Tongue (tissue), 2 donors: ENCODE data around the gene HOXD12. TPM values are rescaled to one million over a fixed set of nuclear protein-coding genes. Genes with fewer than 3 reads are reported as not detected.

Source experiments
- DNase-seq: peaks from one replicate; pipeline ENCODE4 v3.0.0-alpha.2; 2015
- total RNA-seq: library from RNA; depleted of rRNA; stranded (reverse); fragments of >200 nt; gene quantifications from one replicate; pipeline ENCODE4 v1.2.3, GENCODE V29; 2014

HOXD12 gene
- total RNA-seq, 1 donor from 2014 or later, result not detected

DNA sequence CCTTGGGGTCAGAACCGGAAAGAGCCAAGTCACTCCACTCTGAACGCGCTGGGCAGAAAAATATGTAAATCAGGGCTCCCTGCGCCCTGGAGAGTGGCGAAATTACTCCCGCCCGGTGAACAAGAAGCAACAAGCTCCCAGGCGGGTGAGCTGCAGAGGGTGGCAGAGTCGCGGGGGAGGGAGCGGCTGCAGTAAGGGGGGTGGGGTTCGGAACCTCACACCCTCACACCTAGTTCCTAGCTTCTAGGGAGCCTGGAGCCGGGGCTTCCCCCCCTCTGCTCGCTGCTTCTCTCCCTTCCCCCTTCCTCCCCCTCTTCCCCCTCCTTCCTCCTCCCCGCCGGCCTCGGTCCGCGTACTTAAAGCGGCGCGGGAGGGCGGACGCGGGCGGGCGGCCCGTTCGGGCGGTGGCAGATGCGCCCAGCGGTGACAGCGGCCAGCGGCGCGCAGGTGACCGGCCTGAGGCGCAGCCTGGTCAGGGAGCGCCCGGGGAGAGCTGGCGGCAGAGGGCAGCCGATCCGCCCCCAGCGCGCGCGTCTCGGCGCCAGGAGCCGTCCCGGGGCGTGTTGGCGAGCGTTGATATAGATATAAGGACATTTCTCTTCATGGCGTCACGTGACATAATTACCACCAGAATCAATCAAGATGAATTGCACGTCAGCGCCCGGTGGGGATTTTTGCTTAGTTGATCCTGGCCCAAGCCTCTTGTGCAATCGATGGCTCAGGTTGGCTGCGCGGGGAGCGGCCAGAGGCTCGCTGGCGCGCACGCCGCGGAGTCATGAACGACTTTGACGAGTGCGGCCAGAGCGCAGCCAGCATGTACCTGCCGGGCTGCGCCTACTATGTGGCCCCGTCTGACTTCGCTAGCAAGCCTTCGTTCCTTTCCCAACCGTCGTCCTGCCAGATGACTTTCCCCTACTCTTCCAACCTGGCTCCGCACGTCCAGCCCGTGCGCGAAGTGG lies 7.3 kb downstream of the HOXD12 start, which contains the start of gene HOXD11:
Gene HOXD11, plus strand, starts transcription at position 700 of the 959 bp plus-strand sequence. Its CDS starts 76 bp downstream, at position 776.
- DNase-seq, result no peak

DNA sequence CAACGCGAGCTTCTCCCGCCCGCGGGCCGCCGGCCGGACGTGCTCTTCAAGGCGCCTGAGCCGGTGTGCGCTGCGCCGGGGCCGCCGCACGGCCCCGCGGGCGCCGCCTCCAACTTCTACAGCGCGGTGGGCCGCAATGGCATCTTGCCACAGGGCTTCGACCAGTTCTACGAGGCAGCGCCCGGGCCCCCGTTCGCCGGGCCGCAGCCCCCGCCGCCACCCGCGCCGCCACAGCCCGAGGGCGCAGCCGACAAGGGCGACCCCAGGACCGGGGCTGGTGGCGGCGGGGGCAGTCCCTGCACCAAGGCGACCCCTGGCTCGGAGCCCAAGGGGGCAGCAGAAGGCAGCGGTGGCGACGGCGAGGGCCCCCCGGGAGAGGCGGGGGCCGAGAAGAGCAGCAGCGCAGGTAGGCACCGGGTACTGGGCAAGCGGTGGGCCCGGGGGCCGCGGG lies 8.2 kb downstream of the HOXD12 start:
- no peak for DNase-seq

DNA sequence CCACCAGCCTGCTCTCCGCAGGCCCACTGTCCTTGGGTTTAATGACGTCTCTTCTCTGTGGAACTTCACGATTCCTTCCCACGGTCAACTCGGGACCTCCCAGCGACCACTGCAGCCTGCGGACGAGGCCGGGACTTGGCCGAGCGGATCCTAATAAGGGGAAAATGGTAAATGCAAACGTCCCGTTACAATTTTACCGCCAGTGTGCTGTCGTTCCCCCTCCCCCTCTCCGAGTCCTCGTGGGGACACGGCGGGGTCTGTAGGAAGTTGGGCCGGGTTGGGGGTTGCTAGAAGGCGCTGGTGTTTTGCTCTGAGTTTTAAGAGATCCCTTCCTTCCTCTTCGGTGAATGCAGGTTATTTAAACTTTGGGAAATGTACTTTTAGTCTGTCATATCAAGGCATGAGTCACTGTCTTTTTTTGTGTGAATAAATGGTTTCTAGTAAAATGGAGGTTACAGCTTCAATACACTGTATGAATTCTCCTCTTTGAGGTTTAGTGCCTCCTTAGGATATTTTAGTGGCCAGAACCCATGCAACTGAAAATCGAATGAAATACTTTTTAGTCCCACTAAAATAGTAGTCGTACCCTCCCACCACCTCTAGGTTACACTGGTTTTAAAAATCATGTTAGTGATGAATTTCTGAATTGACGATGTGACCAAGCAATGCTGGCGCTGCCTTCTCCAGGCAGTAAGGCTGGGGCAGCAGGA lies 9.8 kb downstream of the HOXD12 start:
- DNase-seq, result no peak

DNA sequence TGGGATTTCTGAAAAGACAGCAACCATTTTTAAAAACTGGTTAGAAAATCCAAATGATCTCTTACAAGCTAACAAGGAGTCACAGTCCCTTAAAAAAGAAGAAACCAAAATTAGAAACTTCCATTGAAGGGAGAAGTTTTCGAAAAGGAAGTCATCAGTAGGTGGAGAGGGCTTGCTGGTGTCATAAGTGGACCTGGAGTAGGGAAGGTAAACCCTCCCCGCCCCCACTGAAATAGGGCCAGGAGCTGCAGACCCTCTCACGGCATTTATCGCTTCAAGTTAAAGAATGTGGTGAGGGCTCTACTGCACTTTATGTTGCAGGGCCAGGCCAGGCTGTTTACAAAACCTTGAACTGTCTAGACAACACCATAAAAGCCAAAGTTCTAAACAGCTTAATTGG lies 10.4 kb downstream of the HOXD12 start:
- DNase-seq, result no peak

DNA sequence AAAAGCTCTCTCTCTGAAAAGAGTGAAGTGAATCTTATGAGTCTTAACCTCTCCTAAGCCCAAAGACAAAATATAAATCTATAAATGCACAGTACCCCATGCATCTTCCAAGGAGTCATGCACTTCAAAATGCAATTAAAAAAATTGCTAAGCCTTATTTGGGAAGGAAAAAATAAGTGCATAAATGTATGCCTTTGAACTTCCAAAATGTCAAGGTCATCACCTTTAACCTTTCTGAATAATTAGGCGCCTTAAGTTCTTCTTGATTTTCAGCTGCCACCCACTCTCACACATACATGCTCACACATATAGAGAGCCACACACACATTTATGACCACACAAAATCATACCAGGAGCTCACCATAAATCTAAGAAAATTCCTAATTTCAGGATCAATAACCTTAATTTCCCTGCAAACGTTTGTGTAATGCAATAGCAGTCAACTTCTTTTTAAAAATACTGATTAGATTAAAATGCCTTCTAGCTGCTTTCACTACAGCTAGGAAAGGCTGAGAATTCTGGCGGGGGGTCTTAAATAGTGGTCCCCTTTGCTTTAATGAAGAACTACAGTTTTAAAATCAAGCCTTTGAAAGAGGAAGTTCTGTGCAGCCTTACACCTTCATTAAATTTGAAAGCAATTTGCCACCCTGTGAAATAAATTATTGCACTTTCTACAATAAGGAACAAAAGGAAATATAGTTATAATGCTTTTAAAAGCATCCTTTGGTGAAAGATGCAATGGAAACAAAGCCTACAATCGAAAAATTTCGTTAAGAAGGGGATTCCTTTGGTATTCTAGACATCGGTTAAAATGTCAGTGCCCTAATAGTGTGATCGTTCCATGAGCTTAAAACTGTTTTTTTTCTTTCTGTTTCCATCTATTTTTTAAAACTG lies 11.1 kb downstream of the HOXD12 start:
- DNase-seq, result no peak

DNA sequence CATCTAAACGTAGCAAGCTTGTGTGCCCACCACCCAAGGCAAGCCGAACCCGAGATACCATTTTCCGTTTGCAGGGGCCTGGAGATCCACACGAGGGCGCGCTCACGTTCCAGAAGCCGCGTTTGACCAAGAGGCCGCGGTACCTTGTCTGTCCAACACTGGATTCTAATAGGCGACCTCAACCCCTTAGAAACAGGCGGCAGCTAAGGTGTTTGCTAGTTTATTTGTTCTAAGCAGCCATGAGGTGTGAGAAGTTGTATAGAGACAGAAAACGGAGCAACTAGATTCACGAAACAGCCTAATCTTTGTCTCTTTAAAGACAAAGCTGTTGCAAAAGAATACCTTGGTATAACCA lies 11.7 kb downstream of the HOXD12 start:
- peak; percentile 84 for DNase-seq

DNA sequence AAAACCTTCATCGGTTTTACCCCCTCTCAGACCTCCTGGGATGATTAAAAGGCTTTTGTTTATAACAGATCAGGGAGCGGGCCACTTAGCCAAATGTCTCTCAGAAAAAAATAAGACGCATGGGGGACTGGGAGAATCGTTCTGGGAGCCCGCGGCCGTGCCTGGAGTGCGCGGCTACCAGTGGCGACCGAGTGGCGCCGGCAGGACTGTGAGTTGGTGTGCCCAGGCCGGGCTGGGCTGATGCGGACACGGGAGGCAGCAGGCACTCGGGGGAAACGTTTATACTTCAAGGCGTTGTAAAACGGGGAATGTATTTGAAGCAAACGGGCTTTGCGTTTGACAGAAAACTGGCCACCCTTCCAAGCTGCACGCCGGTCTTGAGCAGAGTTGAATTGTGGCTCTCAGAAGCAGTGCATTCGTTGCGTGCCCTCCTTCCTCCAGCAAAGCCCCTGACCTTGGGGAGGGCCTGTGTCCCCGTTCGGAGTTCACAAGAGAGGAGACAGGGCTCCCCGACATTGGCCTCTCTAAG lies 12.3 kb downstream of the HOXD12 start:
- DNase-seq, result no peak

DNA sequence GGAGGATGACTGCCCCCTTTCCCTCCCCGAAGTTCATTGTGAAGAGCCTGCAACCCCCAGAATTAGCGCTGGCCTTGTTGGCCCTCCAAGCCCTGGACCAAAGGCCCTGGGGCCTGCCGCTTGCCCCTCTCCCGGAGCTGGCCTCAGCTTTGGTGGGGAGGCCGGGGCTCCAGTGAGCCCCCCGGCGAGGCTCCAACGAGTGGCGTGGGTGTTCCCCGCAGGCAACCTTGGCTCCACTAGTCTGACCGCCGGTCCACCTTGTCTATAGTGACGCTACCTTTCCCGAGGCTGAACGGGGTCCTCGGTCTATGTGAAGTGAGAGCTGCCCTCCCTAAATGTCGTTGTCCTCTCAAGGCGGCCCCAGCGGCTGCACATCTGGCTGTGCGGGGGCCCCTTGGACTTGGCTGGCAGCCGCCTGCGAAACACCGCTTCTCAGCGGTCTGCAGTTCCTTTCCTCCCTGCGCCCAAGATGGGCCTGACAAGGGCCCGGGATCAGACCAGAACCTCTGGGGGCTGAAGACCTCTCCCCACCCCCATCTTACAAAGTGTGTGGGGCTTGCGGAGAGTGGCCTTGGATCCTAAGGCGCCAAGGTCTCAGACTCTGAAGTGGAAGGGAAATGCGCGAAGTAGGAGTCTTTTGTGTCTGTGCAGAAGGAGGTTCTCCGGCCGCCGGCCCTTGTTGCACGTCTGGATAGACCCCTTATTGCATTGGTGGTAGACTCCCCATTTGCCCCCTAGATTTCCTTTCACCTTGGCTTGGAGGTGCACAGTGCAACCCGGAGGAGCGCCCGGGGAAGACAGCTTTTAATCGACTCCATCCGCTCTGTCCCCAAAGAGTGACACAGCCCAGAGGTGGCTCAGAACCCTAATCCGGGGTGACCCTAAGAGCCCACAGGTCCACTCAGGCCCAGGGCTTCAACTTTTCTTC lies 13.0 kb downstream of the HOXD12 start:
- no peak for DNase-seq

DNA sequence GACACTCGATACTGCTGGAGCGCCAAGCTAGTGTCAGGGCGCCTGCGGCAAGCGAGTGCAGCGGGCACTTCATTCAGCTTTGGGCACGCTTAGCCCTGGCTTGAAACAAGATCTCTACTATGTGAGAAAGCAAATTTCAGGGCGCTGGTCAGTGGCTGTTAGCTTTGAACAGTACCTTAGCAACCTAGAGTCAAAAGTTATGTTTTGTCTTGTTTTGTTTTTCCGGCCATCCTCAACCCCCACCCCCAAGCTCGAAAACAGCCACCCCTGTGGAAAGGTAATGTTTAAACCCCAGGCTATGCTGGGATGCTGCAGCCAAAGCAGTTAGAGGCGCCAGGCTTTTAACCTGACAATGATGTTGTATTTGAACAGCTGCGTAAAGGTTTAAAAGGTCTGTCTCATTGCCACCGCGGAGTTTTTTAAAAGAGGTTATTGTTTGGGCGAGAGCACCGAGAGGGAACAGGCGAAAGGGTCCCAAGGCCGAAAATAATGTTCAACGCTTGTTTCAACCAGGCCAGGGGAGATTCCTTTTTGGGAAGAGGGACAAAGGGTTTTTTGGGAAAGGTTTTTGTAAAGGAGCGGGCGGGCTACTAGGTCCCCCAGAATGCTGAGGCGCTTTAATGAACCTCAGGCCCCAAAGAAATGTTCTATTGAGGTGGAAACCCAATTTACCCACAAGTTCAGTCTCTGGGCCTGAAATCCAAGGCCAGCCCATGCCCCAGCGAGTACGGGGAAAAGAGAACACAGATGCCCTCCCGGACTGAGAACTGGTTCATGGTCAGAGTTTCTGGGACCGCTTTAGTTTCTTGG lies 14.7 kb downstream of the HOXD12 start:
- DNase-seq, result no peak

DNA sequence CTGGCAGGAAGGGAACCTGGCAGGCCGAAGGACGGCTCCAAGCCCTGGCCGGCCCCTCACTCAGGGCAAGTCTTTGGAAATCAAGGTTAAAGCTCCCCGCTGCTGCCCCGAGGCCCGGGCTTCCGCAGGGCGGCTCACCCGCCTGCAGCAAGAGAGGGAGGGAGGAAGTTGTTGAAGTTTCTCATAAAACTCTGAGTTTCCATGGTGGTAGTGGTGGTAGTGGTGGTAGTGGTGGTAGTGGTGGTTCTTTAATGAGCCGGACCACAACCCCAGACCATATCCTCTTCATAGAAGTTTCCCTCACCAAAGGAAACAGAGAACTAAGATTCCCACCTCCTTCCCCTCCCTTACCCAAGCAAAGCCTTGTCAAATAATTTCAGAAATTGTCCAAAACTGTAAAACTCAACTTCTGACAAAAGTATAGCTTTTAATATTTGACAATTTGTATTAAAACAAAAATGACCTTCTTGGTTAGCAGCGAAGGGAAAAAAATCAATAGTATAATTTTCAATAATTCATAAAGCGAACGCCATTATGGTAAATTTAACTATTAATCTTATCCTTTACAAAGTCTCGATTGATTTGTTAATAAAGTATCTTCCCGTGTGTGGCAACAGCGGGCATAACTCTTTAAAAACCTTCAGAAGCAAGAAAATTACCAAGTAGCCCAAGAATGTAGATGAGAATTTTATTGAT lies 15.5 kb downstream of the HOXD12 start:
- DNase-seq, result no peak

DNA sequence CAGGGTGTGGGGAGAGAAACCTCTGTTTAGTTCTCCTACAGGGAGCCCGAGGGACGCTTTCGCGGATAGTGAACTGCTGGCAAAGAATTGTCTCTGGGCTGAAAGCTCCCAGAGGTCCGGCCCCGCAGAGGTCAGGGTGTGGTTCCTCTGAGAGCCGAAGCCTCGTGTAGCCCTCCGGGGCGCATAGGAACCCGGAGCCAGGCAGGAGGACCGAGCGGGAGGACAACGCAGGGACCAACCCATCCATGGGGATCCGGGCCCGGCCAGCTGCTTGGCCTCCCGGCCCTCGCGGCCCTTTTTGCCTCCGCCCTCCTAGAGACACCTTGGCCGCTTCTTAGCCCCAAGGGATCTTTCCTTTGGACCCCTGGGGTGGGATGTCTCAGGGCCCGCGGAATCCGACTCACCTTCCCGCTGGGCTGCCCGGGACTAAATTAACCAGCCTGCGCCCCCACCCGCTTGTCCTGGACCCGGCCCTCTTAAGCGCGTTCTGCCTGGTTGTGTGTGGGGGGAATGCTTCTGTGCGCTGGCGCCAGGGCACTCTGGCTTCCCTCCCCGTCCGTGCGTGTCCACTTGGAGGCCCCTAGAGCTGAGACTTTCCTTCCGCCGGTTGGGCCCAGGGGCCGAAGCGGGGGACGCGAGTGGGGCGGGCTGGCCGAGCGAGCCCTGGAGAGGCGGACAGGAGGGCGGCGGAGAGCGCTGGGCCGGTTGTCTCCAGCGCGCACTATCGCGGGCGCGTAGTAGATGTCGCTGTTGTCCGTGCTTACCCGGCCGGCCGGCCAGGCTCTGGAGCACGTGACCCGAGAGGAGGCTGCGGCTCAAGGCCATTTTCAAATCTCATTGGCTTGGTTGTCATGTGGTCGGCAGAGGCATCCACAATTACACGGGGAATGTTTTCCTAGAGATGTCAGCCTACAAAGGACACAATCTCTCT lies 16.6 kb downstream of the HOXD12 start, which contains the start of gene HOXD10:
Gene HOXD10, plus strand, starts transcription at position 896 of the 931 bp plus-strand sequence. CDS start 56 bp downstream, outside the sequence.
- DNase-seq, result no peak

DNA sequence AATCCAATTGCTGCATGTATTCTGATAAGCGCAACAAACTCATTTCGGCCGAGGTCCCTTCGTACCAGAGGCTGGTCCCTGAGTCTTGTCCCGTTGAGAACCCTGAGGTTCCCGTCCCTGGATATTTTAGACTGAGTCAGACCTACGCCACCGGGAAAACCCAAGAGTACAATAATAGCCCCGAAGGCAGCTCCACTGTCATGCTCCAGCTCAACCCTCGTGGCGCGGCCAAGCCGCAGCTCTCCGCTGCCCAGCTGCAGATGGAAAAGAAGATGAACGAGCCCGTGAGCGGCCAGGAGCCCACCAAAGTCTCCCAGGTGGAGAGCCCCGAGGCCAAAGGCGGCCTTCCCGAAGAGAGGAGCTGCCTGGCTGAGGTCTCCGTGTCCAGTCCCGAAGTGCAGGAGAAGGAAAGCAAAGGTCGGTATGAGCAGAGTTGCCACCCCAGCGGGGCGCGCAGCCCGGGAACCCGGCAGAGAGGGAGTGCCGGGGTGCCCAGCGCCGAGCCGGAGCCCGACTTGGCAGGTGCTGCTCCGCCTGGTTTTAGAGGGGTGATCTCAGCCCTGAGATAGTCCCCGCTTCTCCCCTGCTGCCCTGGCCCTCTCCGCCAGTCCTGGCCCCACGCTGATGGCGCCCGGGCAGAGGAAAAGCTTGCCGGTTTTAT lies 17.7 kb downstream of the HOXD12 start:
- DNase-seq, result no peak

DNA sequence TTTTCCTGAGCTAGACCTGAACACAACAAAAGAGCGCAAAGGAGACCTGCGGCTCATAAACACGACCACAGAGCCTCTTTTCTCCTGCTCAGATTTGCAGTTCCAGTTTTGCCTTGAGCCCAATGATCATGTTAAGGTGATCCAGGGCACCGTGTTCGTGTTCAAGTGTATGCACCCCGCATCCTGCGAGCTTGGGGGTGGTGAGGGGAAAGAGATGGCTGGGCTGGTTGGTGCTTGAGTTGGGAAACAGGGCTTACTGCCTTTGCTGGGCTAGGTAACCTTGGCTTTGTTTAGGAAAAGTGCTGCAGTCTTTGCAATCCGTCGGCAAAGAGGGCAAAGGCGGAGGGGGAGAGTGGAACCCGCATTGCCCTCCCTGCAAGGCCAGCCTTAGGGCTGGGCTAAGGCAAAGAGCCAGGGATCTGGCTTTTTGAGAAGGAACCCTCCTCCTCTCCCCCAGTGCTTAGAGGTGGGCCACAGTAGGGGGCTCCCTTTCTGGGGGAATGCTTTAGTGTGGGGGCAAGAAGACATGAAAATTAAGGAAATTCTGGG lies 18.3 kb downstream of the HOXD12 start:
- DNase-seq, result no peak

DNA sequence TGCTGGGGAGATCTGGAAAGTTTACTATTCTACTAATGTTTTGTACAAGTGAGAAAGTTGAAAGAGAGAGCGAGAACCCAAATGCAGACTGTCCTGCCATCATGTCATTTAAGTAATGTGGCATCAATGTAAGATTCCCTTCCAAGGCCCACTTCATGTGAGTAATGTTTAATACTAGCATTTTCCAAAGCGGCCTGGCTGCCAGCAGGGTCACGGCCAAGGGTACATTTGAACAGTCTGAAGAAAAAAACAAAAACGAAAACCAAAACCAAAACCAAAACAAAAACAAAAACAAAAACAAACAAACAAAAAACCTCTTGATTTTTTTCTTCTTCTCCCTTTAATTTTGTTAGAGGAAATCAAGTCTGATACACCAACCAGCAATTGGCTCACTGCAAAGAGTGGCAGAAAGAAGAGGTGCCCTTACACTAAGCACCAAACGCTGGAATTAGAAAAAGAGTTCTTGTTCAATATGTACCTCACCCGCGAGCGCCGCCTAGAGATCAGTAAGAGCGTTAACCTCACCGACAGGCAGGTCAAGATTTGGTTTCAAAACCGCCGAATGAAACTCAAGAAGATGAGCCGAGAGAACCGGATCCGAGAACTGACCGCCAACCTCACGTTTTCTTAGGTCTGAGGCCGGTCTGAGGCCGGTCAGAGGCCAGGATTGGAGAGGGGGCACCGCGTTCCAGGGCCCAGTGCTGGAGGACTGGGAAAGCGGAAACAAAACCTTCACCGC lies 19.2 kb downstream of the HOXD12 start:
- peak; percentile 57 for DNase-seq

DNA sequence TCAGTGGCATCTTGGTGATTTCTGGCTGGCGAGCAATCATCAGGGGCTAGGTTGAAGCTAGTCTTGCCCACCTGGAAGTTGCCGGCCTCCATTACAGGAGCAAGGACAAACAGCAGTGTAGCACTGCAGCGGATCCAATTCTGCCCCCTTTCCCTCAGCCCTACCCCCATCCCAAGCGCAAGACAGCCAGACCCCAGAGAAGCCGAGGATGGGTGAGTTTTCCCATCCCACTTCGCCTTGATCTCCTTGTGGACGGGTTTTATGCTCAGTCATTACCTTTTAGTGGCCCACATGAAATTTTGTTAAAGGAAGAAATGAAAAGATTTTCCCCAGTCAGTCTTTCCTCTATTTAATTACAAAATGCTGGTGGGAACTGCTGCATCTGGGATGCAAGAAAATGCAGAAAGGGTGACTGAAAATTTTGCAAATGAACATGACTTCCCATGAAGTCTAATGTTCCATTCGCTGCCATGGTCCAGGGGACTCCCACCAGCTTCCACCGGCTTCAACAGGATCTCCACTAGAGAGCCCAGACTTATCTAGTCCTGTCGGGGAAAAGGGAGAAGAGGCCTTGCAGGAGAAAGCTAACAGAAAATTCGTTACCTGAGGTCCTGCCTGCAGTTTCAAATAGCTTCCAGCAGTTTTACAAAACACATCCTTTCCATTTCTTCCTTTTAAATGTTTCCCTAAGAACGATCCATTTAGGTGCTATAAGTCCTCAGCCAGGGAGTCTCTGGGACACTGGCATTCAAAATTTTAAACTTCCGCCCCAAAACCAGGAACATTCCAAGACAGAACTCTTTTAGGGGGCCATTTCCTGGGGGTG lies 21.0 kb downstream of the HOXD12 start:
- no peak for DNase-seq
